IPS-18c (cell line): ENCODE data around the gene YY1AP1.
A peak's percentile ranks its signal among the peaks of the same experiment; 100 is the strongest.
"Not testable (repeated sequence)": the region's sequence is repeated elsewhere in the genome, so short reads cannot be mapped to it uniquely, and the experiment has no call there.

Experiments used
- H3K4me3 ChIP-seq: 2 replicates; pipeline ENCODE4 v1.7.0; 2013; ENCODE audit warnings: low read depth, mild to moderate bottlenecking, low read length, moderate library complexity; ENCODE audit not compliant: insufficient read depth
- H3K9me3 ChIP-seq: one replicate; pipeline ENCODE4 v1.6.1; 2013; ENCODE audit warnings: mild to moderate bottlenecking, low read length, moderate library complexity; ENCODE audit not compliant: control insufficient read depth, insufficient read depth

Gene YY1AP1

GRCh38 chr1:155688324-155689080 is at the start of gene YY1AP1:
TSS of gene YY1AP1 (minus strand) at chr1:155688774. CDS start at chr1:155680436, 8,338 bp downstream.
- H3K4me3 ChIP-seq, result peak within 1 kb of the TSS; percentile 98

GRCh38 chr1:155729031-155729898 is 40.7 kb upstream of the YY1AP1 start:
- H3K4me3 ChIP-seq, result no peak overlapping the region
- H3K9me3 ChIP-seq, result no peaks in the 10 kb centered on the region

More at GRCh38 chr1:155688324-155689080, at the start of gene YY1AP1:
- H3K9me3 ChIP-seq, result no peaks in the 10 kb centered on the region

GRCh38 chr1:155725142-155725541 is 36.6 kb upstream of the YY1AP1 start:
- Histone ChIP-seq H3K4me3 (no peak overlapping the region), H3K9me3 (no peaks in the 10 kb centered on the region)

GRCh38 chr1:155719703-155720102 is 31.1 kb upstream of the YY1AP1 start:
- Histone ChIP-seq H3K4me3 (no peak overlapping the region), H3K9me3 (no peaks in the 10 kb centered on the region)

GRCh38 chr1:155718524-155719115 is 30.0 kb upstream of the YY1AP1 start:
- not testable (repeated sequence) for H3K9me3 ChIP-seq, H3K4me3 ChIP-seq

GRCh38 chr1:155717041-155717440 is 28.5 kb upstream of the YY1AP1 start:
- Histone ChIP-seq H3K4me3 (no peak overlapping the region), H3K9me3 (no peaks in the 10 kb centered on the region)

GRCh38 chr1:155715777-155716176 is 27.2 kb upstream of the YY1AP1 start:
- Histone ChIP-seq H3K9me3 (no peaks in the 10 kb centered on the region), H3K4me3 (no peak overlapping the region)

- not testable (repeated sequence) for H3K9me3 ChIP-seq, H3K4me3 ChIP-seq
Observed at GRCh38 chr1:155715056-155715455, 26.5 kb upstream of the YY1AP1 start.

GRCh38 chr1:155713075-155713474 is 24.5 kb upstream of the YY1AP1 start:
- H3K9me3 ChIP-seq, result no peaks in the 10 kb centered on the region
- no peak overlapping the region for H3K4me3 ChIP-seq

- H3K4me3 ChIP-seq, H3K9me3 ChIP-seq: not testable (repeated sequence)
Observed at GRCh38 chr1:155712636-155713035, 24.1 kb upstream of the YY1AP1 start.

- not testable (repeated sequence) for H3K9me3 ChIP-seq, H3K4me3 ChIP-seq
Observed at GRCh38 chr1:155711457-155711856, 22.9 kb upstream of the YY1AP1 start.

GRCh38 chr1:155709391-155709790 is 20.8 kb upstream of the YY1AP1 start:
- Histone ChIP-seq H3K4me3 (no peak overlapping the region), H3K9me3 (no peaks in the 10 kb centered on the region)

- Histone ChIP-seq H3K4me3 (no peak overlapping the region), H3K9me3 (no peaks in the 10 kb centered on the region)
Observed at GRCh38 chr1:155706139-155706538, 17.6 kb upstream of the YY1AP1 start.

GRCh38 chr1:155704414-155704813 is 15.8 kb upstream of the YY1AP1 start:
- not testable (repeated sequence) for H3K9me3 ChIP-seq, H3K4me3 ChIP-seq

GRCh38 chr1:155703216-155703615 is 14.6 kb upstream of the YY1AP1 start:
- no peak overlapping the region for H3K4me3 ChIP-seq

GRCh38 chr1:155701675-155702074 is 13.1 kb upstream of the YY1AP1 start:
- not testable (repeated sequence) for H3K9me3 ChIP-seq, H3K4me3 ChIP-seq

More at GRCh38 chr1:155703216-155703615, 14.6 kb upstream of the YY1AP1 start:
- peaks cover 5% of the 10 kb centered on the region for H3K9me3 ChIP-seq

GRCh38 chr1:155699062-155699461 is 10.5 kb upstream of the YY1AP1 start:
- not testable (repeated sequence) for H3K9me3 ChIP-seq, H3K4me3 ChIP-seq
